ENCODE data around the gene TEK. TPM values are rescaled to one million over a fixed set of nuclear protein-coding genes. Genes with fewer than 3 reads are reported as not detected.

TEK gene
- total and polyA plus RNA-seq, 9 of the 15 experiments (the other 6 are each of a cell fraction or from before 2014, with no cell fraction given) = 0.03 to 0.13 (median 0.06) TPM

GRCh38 chr9:27248702-27249101 lies 139.7 kb downstream of the TEK start:
- CTCF ChIA-PET (ENCODE audit: low intra/inter-chr PET ratio) = no interaction called here
- H3K4me2 ChIP-seq (ENCODE audit: insufficient read depth, low read length) = no peak overlapping the region
- intact Hi-C loops (cut with micrococcal nuclease) (no loop called here), in situ Hi-C loops (cut with MboI) (no loop called here)
- ATAC-seq (no peak), FAIRE-seq (no peak), DNase-seq (ENCODE audit: extremely low read depth in 1 of 4, low spot score in 3 of 4) (no peak)
- TF ChIP-seq, protein P1, sequence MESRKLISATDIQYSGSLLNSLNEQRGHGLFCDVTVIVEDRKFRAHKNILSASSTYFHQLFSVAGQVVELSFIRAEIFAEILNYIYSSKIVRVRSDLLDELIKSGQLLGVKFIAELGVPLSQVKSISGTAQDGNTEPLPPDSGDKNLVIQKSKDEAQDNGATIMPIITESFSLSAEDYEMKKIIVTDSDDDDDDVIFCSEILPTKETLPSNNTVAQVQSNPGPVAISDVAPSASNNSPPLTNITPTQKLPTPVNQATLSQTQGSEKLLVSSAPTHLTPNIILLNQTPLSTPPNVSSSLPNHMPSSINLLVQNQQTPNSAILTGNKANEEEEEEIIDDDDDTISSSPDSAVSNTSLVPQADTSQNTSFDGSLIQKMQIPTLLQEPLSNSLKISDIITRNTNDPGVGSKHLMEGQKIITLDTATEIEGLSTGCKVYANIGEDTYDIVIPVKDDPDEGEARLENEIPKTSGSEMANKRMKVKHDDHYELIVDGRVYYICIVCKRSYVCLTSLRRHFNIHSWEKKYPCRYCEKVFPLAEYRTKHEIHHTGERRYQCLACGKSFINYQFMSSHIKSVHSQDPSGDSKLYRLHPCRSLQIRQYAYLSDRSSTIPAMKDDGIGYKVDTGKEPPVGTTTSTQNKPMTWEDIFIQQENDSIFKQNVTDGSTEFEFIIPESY (CRISPR knock-in tag; IDR thresholded peaks at IDR 0.05) = no peak
- TF ChIP-seq ARID2 (IDR thresholded peaks at IDR 0.05) (no peak), EP300 (IDR thresholded peaks at IDR 0.05; ENCODE audit: low read length) (no peak), HNRNPUL1 (IDR thresholded peaks at IDR 0.05; ENCODE audit: low read length) (no peak), ZFPM2 (CRISPR knock-in tag; IDR thresholded peaks at IDR 0.05) (no peak), MIER1 (IDR thresholded peaks at IDR 0.05; ENCODE audit: low read depth) (no peak), CTBP1 (IDR thresholded peaks at IDR 0.05; ENCODE audit: borderline replicate concordance) (no peak), NFIC (IDR thresholded peaks at IDR 0.05) (no peak), NCOA4 (IDR thresholded peaks at IDR 0.05; ENCODE audit: partially characterized antibody) (no peak), NR1H2 (CRISPR knock-in tag; IDR thresholded peaks at IDR 0.05) (no peak), TAF15 (IDR thresholded peaks at IDR 0.05; ENCODE audit: low read depth, low read length) (no peak), PHF20 (IDR thresholded peaks at IDR 0.05; ENCODE audit: partially characterized antibody) (no peak), NR2F6 (CRISPR knock-in tag; IDR thresholded peaks at IDR 0.05) (no peak)
- H3K4me3 ChIP-seq = no peak overlapping the region
- no peak overlapping the region for H3K9ac ChIP-seq (ENCODE audit: insufficient read depth in 1 of 2, low read depth in 2 of 2, low read length in 2 of 2)
- no peaks in the 10 kb centered on the region for H3K9me1 ChIP-seq (ENCODE audit: control insufficient read depth, insufficient read depth, low read length)
- no peaks in the 10 kb centered on the region for H4K20me1 ChIP-seq (replicated peaks; ENCODE audit: control insufficient read depth, insufficient read depth, low read length)
- H3K36me3 ChIP-seq (ENCODE audit: control insufficient read depth, insufficient read depth, low read length) = no peaks in the 10 kb centered on the region
- H3K79me2 ChIP-seq (ENCODE audit: control insufficient read depth, insufficient read depth, low read length) = no peaks in the 10 kb centered on the region
- H2AFZ ChIP-seq (ENCODE audit: low read depth, low read length) = no peak overlapping the region
- H3K9me3 ChIP-seq (replicated peaks; ENCODE audit: control insufficient read depth, insufficient read depth, low read depth, low read length) = no peaks in the 10 kb centered on the region
- POLR2A ChIA-PET = no interaction called here
- BruUV-seq (replicated peaks) = no TSS peak
- no peak overlapping the region for H3K27ac ChIP-seq (ENCODE audit: extremely low read depth, low read depth, low read length)
- no peaks in the 10 kb centered on the region for H3K4me1 ChIP-seq (replicated peaks in 1 of 2; ENCODE audit: control insufficient read depth in 2 of 2, insufficient read depth in 2 of 2, low read length in 2 of 2)
- no peaks in the 10 kb centered on the region for H3K27me3 ChIP-seq (ENCODE audit: control insufficient read depth in 2 of 2, insufficient read depth in 2 of 2, low read length in 2 of 2)
